NCI-H2081 (cell line): Measurements from ENCODE around the gene PML.
"Not testable (repeated sequence)": the region's sequence is repeated elsewhere in the genome, so short reads cannot be mapped to it uniquely, and the experiment has no call there.

Experiments used
- DNase-seq, 2 experiments: peaks; one replicate each; lab custom pipeline; 2025; lab: John Stamatoyannopoulos, UW

Gene PML

GRCh38 chr15:74056330-74056729 is 61.8 kb downstream of the PML start:
- DNase-seq: not testable (repeated sequence)

DNA sequence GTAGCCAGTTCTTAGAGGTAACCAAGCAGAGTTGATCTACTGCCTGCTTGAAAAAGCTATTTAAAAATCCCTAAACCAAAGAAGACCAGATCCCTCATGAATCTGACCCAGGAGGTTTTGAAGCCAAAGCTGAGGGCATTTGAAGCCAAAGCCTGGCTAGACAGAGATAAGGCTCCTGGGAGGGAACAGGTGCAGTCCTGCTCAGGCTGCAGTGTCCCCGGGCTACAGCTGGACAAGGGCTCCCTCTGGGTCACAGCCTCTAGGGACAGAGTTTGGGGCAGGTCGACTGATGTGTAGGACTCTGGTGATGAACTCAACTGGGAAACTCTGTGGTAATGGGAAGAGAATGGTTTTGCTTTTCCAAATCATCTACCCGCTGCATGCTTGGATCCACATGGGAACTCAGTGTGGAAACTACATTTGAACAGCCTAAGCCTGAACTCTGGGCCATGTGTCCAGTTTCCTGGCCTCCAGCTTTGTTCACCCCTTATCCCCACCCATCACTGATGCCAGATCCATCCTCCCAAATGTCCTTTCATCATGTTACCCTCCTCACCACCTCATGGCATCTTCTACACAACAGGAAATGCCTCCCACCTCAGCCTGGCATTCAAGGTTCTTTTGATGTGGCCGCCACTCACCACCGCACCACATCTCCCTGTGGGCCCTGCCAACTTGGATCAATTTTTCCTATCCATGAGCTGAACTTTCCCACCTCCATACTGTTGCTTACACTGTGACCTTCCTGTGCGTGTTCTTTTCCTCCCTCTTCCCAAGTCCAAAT is 64.7 kb downstream of the PML start:
- DNase-seq: not testable (repeated sequence)

GRCh38 chr15:74060251-74060650 is 65.7 kb downstream of the PML start:
- DNase-seq: no peak

GRCh38 chr15:74062236-74062635 is 67.7 kb downstream of the PML start:
- DNase-seq: no peak

DNA sequence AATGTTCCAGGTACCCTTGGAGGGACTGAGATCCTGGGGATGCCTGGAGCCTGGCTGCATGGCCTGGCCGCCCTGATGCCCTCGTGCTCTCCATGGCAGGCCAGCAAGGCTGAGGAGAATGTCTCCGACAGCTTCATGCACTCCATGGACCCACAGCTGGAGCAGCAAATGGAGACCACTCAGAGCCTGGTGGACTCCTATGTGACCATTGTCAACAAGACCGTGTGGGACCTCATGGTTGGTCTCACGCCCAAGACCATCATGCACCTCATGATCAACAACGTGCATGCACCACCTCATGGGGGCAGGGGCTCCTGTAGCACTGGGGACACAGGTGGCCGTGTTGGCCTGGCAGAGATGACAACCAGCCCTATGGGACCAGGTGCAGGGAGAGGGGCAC is 68.2 kb downstream of the PML start:
- DNase-seq: no peak

DNA sequence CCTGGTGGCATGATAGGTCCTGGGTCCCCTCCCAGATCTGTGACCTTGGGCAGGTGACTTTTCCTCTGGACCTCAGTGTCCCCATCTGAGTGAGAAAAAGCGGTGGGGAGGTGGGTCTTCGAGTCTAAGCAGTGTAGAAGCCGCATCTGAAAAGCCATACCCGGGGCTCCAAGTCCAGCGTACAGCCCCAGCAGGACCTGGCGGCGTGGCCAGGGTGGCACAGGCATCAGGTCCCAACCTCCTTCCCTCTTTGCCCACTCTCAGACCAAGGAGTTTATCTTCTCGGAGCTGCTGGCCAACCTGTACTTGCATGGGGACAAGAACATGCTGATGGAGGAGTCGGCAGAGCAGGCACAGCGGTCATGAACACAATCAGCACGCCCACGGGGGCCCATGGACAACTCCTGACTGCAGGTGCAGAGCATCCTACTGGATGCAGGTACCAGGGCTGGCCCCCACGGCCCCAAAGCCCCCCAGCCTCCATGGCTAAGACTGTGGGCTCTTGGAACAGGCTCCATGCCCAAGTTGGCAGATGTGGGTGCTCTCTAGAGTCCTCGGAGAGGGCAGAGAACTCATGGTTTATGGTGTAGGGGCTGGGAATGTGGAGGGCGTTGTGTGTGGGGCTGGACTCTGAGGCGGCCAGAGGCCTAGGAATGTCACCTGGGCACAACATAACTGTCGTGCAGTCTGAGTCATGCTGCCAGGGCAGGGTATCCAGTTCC is 69.1 kb downstream of the PML start:
- DNase-seq: not testable (repeated sequence)

DNA sequence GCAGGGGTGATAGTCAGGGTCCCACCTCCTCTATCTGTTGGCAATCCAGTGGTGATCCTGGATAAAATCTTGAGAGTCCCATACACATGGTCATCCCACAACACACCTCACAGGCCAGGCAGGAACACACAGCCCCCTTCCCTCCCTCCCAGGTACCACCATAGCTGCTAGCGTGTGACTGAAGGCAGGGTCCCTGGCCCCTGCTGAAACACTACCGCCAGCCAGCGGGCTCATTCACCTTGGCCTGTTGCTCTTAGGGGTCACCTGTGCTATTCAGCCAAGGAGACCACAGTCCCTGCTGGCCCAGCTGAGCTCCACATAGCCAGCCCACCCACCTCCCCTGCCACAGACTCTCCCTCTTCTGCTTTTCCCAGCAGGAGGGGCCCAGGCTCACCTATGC is 69.7 kb downstream of the PML start:
- DNase-seq: not testable (repeated sequence)

DNA sequence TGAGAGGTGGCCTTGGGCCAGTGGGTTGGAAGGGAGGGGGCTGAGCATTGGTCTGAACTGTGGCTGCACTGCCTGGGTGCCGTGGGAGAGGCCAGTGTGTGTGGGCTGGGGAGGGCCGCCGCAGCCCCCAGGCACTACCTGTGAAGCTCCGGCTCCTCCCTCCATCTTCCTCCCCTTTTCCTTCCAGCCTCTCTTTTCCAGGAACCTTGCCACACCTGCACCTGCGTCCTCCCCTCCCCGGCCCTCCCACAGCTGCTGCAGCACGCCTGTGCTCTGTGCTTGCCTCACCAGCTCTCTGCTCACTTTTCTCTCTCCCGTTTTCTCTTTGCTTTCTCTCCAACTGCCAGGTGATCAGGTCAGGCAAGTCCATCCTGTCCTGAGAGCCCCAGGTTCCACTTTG is 70.3 kb downstream of the PML start:
- not testable (repeated sequence) for DNase-seq

GRCh38 chr15:74065684-74066411 is 71.3 kb downstream of the PML start:
- not testable (repeated sequence) for DNase-seq

DNA sequence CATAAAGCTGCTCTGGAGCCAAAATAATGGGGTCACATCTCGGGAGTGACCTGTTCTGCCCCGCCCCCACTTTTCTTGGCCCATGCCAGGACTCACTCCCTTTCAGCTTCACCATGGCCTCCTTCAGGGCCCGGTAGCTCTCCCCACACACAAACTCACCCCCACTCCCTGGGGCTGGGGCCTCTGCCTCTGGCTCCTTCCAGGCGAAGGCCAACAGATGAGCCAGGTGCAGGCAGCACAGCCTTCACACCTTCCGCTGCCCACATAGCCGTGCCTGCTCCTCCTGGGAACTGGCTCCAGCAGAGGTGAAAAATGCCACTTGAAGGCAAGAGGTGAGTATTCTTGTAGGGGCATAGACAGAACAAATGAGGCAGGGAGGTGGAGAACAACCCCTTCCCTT is 77.1 kb downstream of the PML start:
- DNase-seq: not testable (repeated sequence)

- DNase-seq: not testable (repeated sequence)
These were observed 77.6 kb downstream of the PML start for GRCh38 chr15:74072132-74072531.

DNA sequence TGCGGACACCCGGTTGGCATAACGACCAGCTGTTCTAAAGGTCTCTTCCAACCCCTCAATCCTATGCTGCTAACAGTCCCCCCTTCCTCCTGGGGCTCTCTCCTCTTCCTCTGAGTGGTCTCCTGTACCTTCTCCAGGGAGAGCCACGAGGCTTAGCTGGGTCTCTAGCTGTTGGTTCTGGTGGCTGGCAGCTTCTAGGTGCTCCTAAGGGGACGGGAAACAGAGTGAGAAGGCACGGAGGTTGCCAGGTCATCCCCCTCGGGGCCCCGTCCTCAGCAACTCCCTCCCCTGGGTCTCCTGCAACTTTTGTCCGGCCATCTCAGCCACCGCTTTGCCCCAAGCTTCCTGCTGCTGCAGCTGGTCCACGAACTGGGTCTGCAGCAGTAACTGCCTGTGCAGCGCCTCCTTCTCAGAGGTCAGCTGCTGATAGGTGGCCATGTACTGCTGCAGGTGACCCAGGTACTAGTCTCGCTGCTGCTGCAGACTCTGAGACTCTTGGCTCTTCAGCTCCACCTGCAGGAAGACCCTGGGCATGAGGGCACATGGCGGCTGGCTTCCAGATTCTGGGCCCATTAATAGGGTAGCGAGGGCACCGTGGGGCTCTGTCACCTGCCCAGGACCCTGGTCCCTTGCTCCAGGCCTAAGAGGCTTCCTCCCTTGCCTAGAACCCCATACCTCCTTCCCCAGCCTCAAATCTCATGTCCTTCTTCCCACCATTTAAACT is 78.3 kb downstream of the PML start:
- not testable (repeated sequence) for DNase-seq

DNA sequence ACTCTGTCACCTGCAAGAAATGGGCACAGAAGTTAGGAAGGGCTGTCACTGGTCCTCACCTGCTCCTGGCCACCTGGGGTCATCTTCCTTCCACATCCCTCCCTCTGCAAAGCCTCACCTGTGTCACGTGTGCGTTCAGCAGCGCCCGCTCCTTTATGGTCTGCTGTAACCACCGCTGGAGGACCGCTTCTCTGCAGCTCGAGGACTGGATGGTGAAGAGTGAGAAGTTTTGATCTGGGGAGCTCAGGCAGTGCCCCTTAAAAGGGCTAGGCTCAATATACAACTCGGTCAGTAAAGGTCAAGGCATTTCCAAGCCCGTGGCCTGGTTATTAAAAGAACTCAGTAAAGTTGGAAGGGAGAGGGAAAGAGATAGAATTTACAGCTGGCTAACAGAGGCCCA is 81.3 kb downstream of the PML start:
- not testable (repeated sequence) for DNase-seq

DNA sequence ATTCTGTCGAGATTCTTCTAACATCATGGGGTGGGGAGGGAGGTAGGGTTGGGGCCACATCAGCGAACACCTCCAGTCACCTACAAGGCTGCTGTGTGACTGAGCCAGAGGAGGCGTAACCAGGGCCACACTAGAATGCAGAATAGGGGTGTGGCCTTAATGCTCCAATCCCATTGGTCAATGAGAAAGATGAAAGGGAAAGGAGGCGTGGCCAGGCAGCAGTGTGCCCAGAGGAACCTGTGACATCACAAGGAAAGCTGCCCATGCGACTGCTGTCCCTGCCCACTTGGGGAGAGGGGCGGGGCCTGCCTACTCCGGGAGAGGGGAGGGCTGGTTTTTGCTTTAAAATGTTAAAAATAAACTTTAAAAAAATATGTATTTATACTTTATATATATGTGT is 87.9 kb downstream of the PML start, which contains the start of gene GOLGA6A:
GOLGA6A (minus strand) TSS at position 101 of the 400 bp plus-strand sequence; CDS start at position 60, 41 bp downstream.
- DNase-seq: not testable (repeated sequence)

DNA sequence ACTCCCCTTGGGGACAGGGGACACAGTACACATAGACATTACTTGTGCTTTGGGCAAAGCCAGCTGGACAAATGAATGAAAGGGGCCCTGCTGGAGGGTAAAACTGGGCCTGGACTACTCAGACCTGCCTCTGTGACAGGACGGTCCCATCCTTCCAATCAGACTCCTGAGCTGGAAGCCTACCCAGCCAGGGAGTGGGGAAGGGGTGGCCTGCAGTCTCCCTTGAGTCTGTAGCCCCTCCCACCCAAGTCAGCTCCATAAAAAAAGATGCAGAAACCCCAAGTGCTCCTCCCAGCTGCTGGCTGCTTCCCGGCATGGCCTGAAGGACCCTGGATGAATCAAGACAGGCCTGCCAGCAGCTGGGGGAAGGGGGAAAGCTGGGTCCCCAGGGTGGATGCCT is 100.1 kb downstream of the PML start:
- DNase-seq: not testable (repeated sequence)

DNA sequence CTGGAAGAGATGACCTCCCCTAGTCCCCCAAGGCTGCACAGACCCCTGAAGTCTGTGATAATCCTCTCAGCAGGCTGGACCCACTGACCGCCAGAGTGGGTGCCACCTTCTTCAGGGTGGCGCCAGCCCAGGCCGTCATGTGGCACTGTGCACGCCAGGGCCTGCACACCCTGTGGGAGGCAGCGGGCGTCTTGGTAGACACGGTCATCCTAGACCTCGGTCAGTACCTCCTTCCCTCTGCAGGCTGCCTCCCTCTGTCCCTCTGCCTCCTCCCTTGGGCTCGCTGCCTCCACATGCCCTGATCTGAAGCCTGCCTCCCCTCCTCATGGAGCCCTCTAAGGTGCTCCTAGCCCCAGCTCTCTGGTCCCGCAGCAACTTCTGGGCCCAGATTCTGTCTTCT is 101.1 kb downstream of the PML start:
- DNase-seq: not testable (repeated sequence)

- not testable (repeated sequence) for DNase-seq
These were observed 102.4 kb downstream of the PML start for GRCh38 chr15:74096753-74097474.
